Adrenal gland (tissue), 5 donors: ENCODE data around the gene TREM2.
"Not testable (repeated sequence)": the region's sequence is repeated elsewhere in the genome, so short reads cannot be mapped to it uniquely, and the experiment has no call there.

ENCODE experiments used
- CTCF ChIP-seq, 6 experiments: fragments of 450-650 bp in 4 of 6; fragments of 200-600 bp in 2 of 6; sonication (generic) in 1 of 6; IDR thresholded peaks; 1 replicate in 5 of 6; 2 replicates in 1 of 6; pipeline versions ENCODE4 v1.5.1 to v1.8.0; 2016 to 2021; ENCODE audit warnings: antibody characterized with exemption in 6 of 6, mild to moderate bottlenecking in 2 of 6, moderate library complexity in 1 of 6
- POLR2A ChIP-seq, 2 donors: fragments of 450-650 bp; IDR thresholded peaks; one replicate each; pipeline ENCODE4 v1.6.1; 2017; ENCODE audit warnings: antibody characterized with exemption in 2 of 2, mild to moderate bottlenecking in 2 of 2, moderate library complexity in 1 of 2
- donor health status: DM: no; HTN: no; CAD: no.

- not testable (repeated sequence) for TF ChIP-seq CTCF, POLR2A (IDR thresholded peaks at IDR 0.05)
Measured at GRCh38 chr6:41115027-41115426, 47.9 kb downstream of the TREM2 start.
